ENCODE data around the gene HEATR1.

The HEATR1 gene

GRCh38 chr1:236556606-236557005 is 47.7 kb downstream of the HEATR1 start:
- no peak for DNase-seq
- Histone ChIP-seq H2BK12ac (ENCODE audit: low read length in 2 of 2) (no peak overlapping the region), H3K27ac (ENCODE audit: low read length, poor library complexity, severe bottlenecking) (peak overlapping the region; percentile 90), H2BK15ac (ENCODE audit: low read depth, poor library complexity, severe bottlenecking) (no peak overlapping the region), H3K4me1 (ENCODE audit: control insufficient read depth, insufficient read depth, low read depth, low read length) (peaks cover 7% of the 10 kb centered on the region), H3K9ac (ENCODE audit: low read length) (no peak overlapping the region), H3K14ac (ENCODE audit: low read length in 2 of 2) (no peak overlapping the region), H2AFZ (ENCODE audit: low read depth, low read length) (no peak overlapping the region), H2AK5ac (ENCODE audit: low read length, severe bottlenecking) (no peak overlapping the region), H3K79me1 (replicated peaks; ENCODE audit: low read length, poor library complexity, severe bottlenecking) (peaks cover 11% of the 10 kb centered on the region), H3K9me3 (ENCODE audit: control insufficient read depth, low read length) (no peaks in the 10 kb centered on the region), H3K36me3 (ENCODE audit: control insufficient read depth in 1 of 2, insufficient read depth in 2 of 2, low read depth in 1 of 2, low read length in 2 of 2) (peaks cover 42 to 98% of the 10 kb centered on the region in 2 experiments), H3K4me3 (ENCODE audit: insufficient read depth in 1 of 2, low read depth in 1 of 2, low read length in 2 of 2) (no peak overlapping the region), H3K27me3 (ENCODE audit: control insufficient read depth in 1 of 2, insufficient read depth in 1 of 2, low read length in 2 of 2) (no peaks in the 10 kb centered on the region), H2BK120ac (ENCODE audit: low read depth, low read length) (no peak overlapping the region), H4K91ac (ENCODE audit: low read length) (no peak overlapping the region), H2BK5ac (ENCODE audit: low read depth, low read length, poor library complexity, severe bottlenecking) (no peak overlapping the region), H3K4ac (ENCODE audit: low read depth in 1 of 2, low read length in 2 of 2) (no peak overlapping the region), H4K8ac (ENCODE audit: low read length) (no peak overlapping the region), H3K4me2 (ENCODE audit: low read length, poor library complexity, severe bottlenecking) (no peak overlapping the region), H3K23ac (ENCODE audit: low read length in 2 of 2) (no peak overlapping the region), H3K18ac (ENCODE audit: low read depth in 1 of 2, low read length in 2 of 2) (no peak overlapping the region)
- WGBS, result 98% methylated on average over 5 of the region's 7 CpGs

- Histone ChIP-seq H3K23ac (ENCODE audit: low read length in 2 of 2) (no peak overlapping the region), H3K4ac (ENCODE audit: low read depth in 1 of 2, low read length in 2 of 2) (no peak overlapping the region), H4K8ac (ENCODE audit: low read length) (no peak overlapping the region), H2BK15ac (ENCODE audit: low read depth, poor library complexity, severe bottlenecking) (no peak overlapping the region), H3K14ac (ENCODE audit: low read length in 2 of 2) (no peak overlapping the region), H3K27ac (ENCODE audit: low read length, poor library complexity, severe bottlenecking) (no peak overlapping the region), H2AK5ac (ENCODE audit: low read length, severe bottlenecking) (no peak overlapping the region), H3K36me3 (ENCODE audit: control insufficient read depth in 1 of 2, insufficient read depth in 2 of 2, low read depth in 1 of 2, low read length in 2 of 2) (peaks cover 38 to 98% of the 10 kb centered on the region in 2 experiments), H2BK12ac (ENCODE audit: low read length in 2 of 2) (no peak overlapping the region), H3K79me1 (replicated peaks; ENCODE audit: low read length, poor library complexity, severe bottlenecking) (peaks cover 5% of the 10 kb centered on the region), H2BK5ac (ENCODE audit: low read depth, low read length, poor library complexity, severe bottlenecking) (no peak overlapping the region), H3K18ac (ENCODE audit: low read depth in 1 of 2, low read length in 2 of 2) (no peak overlapping the region), H4K91ac (ENCODE audit: low read length) (no peak overlapping the region), H2AFZ (ENCODE audit: low read depth, low read length) (no peak overlapping the region), H2BK120ac (ENCODE audit: low read depth, low read length) (no peak overlapping the region), H3K4me2 (ENCODE audit: low read length, poor library complexity, severe bottlenecking) (no peak overlapping the region), H3K9ac (ENCODE audit: low read length) (no peak overlapping the region), H3K9me3 (ENCODE audit: control insufficient read depth, low read length) (no peaks in the 10 kb centered on the region), H3K27me3 (ENCODE audit: control insufficient read depth in 1 of 2, insufficient read depth in 1 of 2, low read length in 2 of 2) (no peaks in the 10 kb centered on the region), H3K4me1 (ENCODE audit: control insufficient read depth, insufficient read depth, low read depth, low read length) (peaks cover 3% of the 10 kb centered on the region), H3K4me3 (ENCODE audit: insufficient read depth in 1 of 2, low read depth in 1 of 2, low read length in 2 of 2) (no peak overlapping the region)
- DNase-seq, result no peak
- 85% methylated on average over 8 of the region's 8 CpGs for WGBS
Observed at GRCh38 chr1:236553370-236553769, 50.9 kb downstream of the HEATR1 start.

- Histone ChIP-seq H3K9me3 (ENCODE audit: control insufficient read depth, low read length) (no peaks in the 10 kb centered on the region), H2BK120ac (ENCODE audit: low read depth, low read length) (no peak overlapping the region), H2AFZ (ENCODE audit: low read depth, low read length) (no peak overlapping the region), H2BK12ac (ENCODE audit: low read length in 2 of 2) (no peak overlapping the region), H3K18ac (ENCODE audit: low read depth in 1 of 2, low read length in 2 of 2) (no peak overlapping the region), H3K4me3 (ENCODE audit: insufficient read depth in 1 of 2, low read depth in 1 of 2, low read length in 2 of 2) (no peak overlapping the region), H3K79me1 (replicated peaks; ENCODE audit: low read length, poor library complexity, severe bottlenecking) (peaks cover 5% of the 10 kb centered on the region), H3K27ac (ENCODE audit: low read length, poor library complexity, severe bottlenecking) (no peak overlapping the region), H2BK15ac (ENCODE audit: low read depth, poor library complexity, severe bottlenecking) (no peak overlapping the region), H3K36me3 (ENCODE audit: control insufficient read depth in 1 of 2, insufficient read depth in 2 of 2, low read depth in 1 of 2, low read length in 2 of 2) (peaks cover 38 to 98% of the 10 kb centered on the region in 2 experiments), H3K4me1 (ENCODE audit: control insufficient read depth, insufficient read depth, low read depth, low read length) (peaks cover 3% of the 10 kb centered on the region), H4K8ac (ENCODE audit: low read length) (no peak overlapping the region), H4K91ac (ENCODE audit: low read length) (no peak overlapping the region), H2BK5ac (ENCODE audit: low read depth, low read length, poor library complexity, severe bottlenecking) (no peak overlapping the region), H3K23ac (ENCODE audit: low read length in 2 of 2) (no peak overlapping the region), H3K4me2 (ENCODE audit: low read length, poor library complexity, severe bottlenecking) (no peak overlapping the region), H3K9ac (ENCODE audit: low read length) (no peak overlapping the region), H3K27me3 (ENCODE audit: control insufficient read depth in 1 of 2, insufficient read depth in 1 of 2, low read length in 2 of 2) (no peaks in the 10 kb centered on the region), H3K14ac (ENCODE audit: low read length in 2 of 2) (no peak overlapping the region), H2AK5ac (ENCODE audit: low read length, severe bottlenecking) (no peak overlapping the region), H3K4ac (ENCODE audit: low read depth in 1 of 2, low read length in 2 of 2) (no peak overlapping the region)
- DNase-seq, result no peak
- no CpG with 5 or more reads among the region's 1 CpG for WGBS
Observed at GRCh38 chr1:236552901-236553300, 51.4 kb downstream of the HEATR1 start.

GRCh38 chr1:236552096-236552495 is 52.2 kb downstream of the HEATR1 start:
- peaks cover 39 to 98% of the 10 kb centered on the region in 2 experiments for H3K36me3 ChIP-seq (ENCODE audit: control insufficient read depth in 1 of 2, insufficient read depth in 2 of 2, low read depth in 1 of 2, low read length in 2 of 2)
- H3K27ac ChIP-seq (ENCODE audit: low read length, poor library complexity, severe bottlenecking), result no peak overlapping the region
- H3K27me3 ChIP-seq (ENCODE audit: control insufficient read depth in 1 of 2, insufficient read depth in 1 of 2, low read length in 2 of 2), result no peaks in the 10 kb centered on the region
- peaks cover 9% of the 10 kb centered on the region for H3K79me1 ChIP-seq (replicated peaks; ENCODE audit: low read length, poor library complexity, severe bottlenecking)
- WGBS, result 84% methylated on average over 5 of the region's 6 CpGs
- no peak overlapping the region for H3K9ac ChIP-seq (ENCODE audit: low read length)
- no peak overlapping the region for H4K91ac ChIP-seq (ENCODE audit: low read length)
- no peak overlapping the region for H2AFZ ChIP-seq (ENCODE audit: low read depth, low read length)
- H2BK15ac ChIP-seq (ENCODE audit: low read depth, poor library complexity, severe bottlenecking), result no peak overlapping the region
- no peak for DNase-seq
- no peak overlapping the region for H3K14ac ChIP-seq (ENCODE audit: low read length in 2 of 2)
- H3K4me2 ChIP-seq (ENCODE audit: low read length, poor library complexity, severe bottlenecking), result no peak overlapping the region
- no peak overlapping the region for H2BK12ac ChIP-seq (ENCODE audit: low read length in 2 of 2)
- no peak overlapping the region for H3K4me3 ChIP-seq (ENCODE audit: insufficient read depth in 1 of 2, low read depth in 1 of 2, low read length in 2 of 2)
- H3K4me1 ChIP-seq (ENCODE audit: control insufficient read depth, insufficient read depth, low read depth, low read length), result peaks cover 3% of the 10 kb centered on the region
- H3K4ac ChIP-seq (ENCODE audit: low read depth in 1 of 2, low read length in 2 of 2), result no peak overlapping the region
- no peak overlapping the region for H2BK5ac ChIP-seq (ENCODE audit: low read depth, low read length, poor library complexity, severe bottlenecking)
- no peak overlapping the region for H2BK120ac ChIP-seq (ENCODE audit: low read depth, low read length)
- no peak overlapping the region for H3K18ac ChIP-seq (ENCODE audit: low read depth in 1 of 2, low read length in 2 of 2)
- H3K23ac ChIP-seq (ENCODE audit: low read length in 2 of 2), result no peak overlapping the region
- no peak overlapping the region for H2AK5ac ChIP-seq (ENCODE audit: low read length, severe bottlenecking)
- H3K9me3 ChIP-seq (ENCODE audit: control insufficient read depth, low read length), result no peaks in the 10 kb centered on the region
- no peak overlapping the region for H4K8ac ChIP-seq (ENCODE audit: low read length)
